HG03521 (cell line): ENCODE data around the gene UGT1A10.

Source experiments
- ATAC-seq: cut with Tn5 transposase; IDR thresholded peaks from one replicate; pipeline ENCODE4 v1.9.1; 2021; ENCODE audit warnings: mild to moderate bottlenecking, moderate library complexity; ENCODE audit not compliant: unreplicated experiment

The UGT1A10 gene

DNA sequence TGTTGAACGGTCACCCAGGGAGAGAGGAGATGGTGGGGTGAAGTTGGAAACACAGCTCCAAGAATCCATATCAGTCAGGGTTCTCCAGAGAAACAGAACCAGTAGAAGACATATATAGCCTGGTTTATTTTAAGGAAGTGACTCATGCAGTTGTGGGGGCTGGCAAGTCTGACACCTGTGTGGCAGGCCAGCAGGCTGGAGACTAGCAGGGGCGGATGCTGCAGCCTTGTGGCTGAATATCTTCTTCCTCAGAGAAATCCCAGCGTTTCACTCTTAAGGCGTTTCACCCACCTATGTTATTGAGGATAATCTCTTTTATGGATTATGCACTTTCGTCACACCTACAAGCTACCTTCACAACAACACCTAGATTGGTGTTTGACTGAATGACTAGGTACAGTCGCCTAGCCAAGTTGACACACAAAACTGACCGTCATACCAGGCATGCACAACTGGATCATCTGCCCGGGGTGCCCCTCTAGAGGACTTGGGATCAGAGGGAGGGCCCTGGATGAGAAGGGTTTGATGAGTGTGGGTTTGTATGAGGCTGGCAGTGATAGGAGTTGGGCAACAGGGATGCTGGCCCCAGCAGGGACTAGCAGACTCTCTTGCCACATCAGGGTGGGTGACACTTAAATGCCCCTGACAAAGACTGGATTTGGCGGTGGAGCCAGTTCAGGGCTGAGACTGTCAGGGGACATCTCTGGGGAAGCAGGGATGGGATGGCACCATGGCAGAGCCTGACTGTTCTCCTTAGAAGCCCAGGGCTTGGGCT is 165.3 kb downstream of the UGT1A10 start:
- no peak for ATAC-seq

GRCh38 chr2:233802132-233802815 is 166.0 kb downstream of the UGT1A10 start:
- ATAC-seq = no peak

- no peak for ATAC-seq
Measured at GRCh38 chr2:233803292-233803911, 167.2 kb downstream of the UGT1A10 start.

DNA sequence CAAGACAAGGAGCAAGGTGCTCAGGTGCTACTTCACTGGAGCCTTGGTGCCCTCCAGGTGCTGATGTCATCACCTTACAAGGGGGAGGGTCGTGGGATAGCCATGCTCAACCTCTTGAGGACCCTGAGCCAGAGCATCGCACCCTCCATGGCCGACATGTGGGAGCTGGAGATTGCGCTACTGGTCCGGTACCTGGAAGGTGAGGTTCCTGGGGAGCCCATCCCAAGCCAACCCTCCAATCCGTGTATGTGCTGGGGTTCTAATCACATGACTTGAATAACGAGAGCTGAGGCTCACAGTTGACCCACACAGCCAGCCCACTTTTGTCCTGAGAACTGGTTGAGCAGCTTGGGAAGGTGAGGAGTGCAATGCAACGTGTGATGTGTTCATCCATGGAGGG is 167.7 kb downstream of the UGT1A10 start:
- ATAC-seq = no peak

GRCh38 chr2:233807215-233807865 is 171.1 kb downstream of the UGT1A10 start:
- no peak for ATAC-seq

DNA sequence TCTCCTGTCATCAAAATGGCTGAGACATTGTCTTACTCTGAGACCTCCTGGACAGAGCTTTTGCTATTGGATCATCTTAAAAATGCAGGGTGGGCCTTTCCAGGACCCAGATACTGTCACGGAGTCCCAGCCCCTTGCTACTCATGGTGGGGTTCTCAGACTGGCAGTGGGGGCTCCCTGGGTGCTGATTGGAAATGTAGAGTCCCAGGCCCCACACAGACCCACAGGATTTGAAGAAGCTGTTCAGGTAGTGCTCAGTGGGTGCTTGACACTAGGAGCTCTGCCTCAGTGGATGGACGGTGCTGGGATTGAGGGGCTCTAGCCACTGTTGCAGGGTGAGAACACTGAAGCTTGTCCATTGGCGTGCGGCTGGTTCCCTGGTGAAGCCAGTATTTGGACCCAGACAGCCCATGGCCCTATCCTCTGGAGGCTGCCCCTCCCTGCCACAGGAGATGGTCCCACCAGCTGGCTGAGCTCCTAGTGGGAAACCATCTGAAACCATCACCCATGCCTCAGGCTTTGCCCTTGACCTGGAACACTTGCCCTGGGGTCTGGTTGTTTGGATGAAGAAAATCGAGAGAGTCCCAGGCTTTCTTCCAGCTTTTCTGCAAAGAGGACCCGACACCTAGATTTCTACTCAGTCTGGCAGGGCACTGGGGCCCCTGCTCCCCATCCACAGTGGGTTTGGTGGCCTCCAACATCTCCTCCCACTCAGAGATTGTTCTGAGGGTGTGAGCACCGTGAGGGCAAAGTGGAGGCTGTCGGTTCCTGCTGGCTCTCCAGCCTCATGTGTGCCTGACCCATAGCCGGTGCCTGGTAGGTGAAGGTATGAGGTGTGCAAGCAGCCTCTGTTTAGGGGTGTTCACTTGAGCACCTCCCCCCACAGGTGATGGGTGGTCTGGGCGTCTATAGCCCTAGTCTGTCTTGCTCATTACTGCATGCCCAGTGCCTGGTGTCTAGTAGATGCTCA is 172.0 kb downstream of the UGT1A10 start:
- no peak for ATAC-seq

- ATAC-seq = no peak
Measured at GRCh38 chr2:233810385-233810784, 174.1 kb downstream of the UGT1A10 start.

DNA sequence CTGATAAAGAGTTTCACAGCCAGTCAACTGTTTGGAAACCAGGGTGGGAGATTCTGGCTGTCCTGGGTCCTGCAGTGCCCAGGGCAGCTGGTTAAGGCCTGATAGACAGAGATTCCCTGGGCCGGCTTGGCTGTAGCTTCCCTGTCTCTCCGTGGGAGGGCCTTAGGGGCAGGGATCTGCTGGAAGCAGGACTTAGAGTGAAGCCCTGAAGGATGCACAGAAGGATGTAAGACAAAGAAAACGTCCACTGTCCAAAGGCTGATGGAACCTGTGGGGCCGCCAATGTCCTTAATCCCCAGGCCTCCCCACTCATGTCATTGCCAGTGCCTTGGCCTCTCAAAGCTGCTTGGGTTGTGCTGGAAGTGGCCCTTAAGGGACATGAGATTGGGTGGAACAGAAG is 174.8 kb downstream of the UGT1A10 start:
- ATAC-seq = no peak

DNA sequence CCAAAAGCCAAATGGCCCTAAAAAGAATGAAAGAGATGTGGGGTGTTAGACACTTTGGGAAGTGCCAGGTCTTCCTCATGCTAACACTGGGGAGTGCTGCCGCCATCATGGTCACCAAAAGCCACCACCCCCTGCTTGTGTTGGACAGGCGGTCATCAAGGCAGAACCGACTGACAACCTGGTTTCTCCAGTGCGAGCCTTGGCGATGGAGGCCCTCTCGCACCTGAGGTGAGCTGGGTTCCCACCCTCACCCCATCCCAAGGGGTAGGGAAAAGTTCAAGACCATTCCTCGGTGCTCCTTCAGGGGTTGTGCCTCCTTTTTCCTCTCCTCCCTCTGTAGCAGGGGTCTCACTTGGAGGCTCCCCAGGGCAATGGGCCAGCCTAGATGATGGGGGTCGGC is 175.5 kb downstream of the UGT1A10 start:
- ATAC-seq = no peak

DNA sequence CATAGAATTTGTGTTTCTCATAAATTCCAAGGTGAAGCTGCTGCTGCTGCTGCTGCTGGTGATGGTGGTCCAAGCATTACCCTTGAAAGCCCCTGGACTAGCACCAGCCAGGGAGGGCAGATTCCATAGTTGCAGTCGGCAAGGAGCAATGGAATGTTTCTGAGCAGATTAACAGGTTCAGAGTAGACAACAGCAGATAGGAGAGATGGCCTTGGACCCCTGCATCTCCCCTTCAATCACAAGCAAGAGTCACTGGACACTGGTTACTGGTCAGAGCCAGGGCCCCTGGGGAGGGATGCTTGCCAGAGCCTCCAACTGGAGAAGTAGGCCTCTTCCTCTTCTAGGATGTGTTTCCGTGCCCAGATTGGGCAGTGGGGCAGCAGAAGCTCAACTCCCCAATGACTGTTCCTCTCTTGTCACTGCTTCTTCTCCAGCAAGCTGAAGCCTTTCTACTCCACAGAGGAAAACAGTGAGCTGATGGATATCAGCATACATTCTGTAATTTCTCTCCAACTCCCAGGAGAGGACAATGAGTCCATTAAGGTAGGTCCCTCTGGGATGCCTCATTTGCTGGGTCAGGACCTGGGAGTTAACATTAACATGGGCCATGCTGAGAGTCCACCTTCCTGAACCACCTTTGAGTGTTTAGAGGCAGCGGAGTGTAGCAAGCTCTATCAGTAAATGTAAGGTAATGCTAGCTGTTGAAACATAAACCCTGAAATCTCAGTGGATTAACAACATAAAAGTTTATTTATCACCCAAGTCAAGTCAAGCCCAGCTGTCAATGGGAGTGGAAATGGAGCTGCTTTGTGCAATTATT is 177.2 kb downstream of the UGT1A10 start:
- no peak for ATAC-seq

DNA sequence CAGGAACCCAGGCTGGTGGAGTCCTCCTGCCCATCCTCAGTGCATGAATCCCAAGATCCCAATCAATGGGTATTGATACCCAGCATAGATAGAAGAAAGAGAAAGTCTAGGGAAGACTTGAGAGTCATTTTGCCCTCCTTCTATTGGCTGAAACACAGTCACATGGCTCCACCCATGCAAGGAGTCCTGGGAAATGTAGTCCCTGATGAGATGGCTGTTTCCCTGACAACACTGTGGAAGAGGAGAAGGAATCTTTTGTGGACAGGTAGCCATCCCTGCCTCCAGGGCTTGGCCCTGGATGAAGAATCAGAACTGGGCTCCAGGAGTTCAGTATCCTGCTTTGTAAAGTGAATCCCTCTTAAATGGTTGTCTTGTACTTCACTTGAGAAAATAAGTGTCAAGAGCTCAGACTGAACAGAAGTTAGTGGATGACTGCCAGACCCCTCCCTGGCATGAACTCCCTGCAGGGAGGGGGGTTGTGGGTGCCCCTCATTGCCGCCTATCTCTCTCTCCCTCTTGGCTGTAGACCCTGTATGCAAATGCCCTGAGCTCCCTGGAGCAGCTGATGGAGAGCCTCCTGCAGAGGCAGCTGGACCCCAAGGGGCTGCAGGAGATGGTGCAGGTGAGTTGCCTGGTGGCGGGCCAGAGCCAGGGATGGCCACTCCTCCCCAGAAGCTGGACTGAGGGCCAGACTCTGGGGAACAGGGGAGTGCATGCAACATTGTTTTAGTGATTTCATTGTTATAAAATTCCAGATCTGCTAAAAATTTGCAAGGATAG is 178.0 kb downstream of the UGT1A10 start:
- no peak for ATAC-seq

- ATAC-seq = no peak
Measured at GRCh38 chr2:233815861-233816260, 179.6 kb downstream of the UGT1A10 start.

DNA sequence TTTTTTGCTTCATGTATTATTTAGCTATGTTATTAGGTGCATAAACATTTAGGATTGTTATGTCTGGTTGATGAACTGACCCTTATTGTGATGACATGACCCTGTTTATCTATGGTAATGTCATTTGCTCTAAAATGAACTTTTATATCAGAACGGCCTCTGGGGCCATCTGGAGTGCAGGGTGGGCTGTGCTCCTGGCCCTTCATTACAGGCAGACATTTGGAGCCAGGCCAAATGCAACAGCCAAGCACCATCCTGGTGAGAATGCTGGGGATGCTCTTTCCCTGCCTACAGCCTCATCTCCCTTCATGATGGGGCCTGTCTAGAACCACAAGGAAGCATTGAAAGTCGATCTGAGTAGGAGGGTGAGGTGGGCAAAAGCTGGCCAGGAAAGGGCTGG is 180.1 kb downstream of the UGT1A10 start:
- no peak for ATAC-seq

- no peak for ATAC-seq
Measured at GRCh38 chr2:233816771-233817170, 180.5 kb downstream of the UGT1A10 start.

DNA sequence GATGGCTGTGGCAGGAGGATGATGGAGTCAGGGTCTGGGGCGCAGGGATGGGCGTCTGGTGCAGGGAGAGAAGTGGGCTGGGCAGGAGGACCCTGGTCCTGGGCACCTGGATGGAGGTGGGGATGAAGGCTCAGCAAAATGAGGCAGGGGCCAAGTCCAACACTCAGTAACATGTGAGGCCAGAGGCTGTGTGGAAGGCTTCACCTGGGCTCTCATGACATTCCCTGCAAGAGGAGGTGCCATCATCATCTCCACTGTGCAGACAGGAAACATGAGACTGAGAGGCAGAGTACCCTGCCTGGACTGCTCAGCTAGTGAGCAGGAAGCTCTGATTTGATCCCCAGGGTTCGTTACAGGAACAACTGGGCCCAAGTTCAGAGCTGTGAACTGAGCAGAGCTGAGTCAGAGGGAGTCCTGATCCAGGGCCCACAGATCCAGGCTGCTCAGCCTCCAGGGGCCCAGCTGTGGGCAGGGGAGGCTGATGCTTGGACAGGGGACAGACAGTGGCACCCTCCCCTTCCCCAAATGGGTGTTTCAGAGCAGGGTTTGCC is 181.2 kb downstream of the UGT1A10 start:
- no peak for ATAC-seq

DNA sequence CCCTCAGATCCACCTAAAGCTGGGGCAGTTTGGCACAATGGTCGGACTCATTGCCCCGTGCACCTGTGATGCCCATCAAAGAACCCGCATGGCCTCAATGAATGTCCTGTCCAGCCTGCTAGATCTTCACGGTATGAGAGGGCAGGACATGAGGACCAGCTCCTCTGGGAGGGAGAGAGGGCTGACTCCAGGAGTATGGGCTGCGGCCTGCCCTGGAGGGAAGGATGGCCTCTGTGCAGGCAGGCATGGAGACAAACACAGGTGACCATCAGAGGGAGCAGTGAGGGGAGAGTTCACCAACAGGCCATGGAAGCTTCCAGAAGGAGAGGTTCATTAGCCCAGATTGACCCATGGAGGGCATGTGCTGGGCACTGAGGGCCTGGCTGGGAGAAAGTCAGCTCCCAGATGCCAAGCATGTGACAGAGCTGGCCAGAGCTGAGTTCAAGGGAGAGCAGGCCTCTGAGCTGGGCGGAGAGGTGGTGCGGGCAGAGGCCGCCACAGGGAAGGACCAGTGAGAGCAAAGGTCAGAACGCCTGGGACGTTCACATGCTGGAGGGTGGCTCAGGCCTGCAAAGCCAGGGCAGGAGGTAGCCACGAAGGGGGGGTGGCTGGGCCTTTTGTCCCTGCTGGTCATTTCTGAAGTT is 181.9 kb downstream of the UGT1A10 start:
- no peak for ATAC-seq

DNA sequence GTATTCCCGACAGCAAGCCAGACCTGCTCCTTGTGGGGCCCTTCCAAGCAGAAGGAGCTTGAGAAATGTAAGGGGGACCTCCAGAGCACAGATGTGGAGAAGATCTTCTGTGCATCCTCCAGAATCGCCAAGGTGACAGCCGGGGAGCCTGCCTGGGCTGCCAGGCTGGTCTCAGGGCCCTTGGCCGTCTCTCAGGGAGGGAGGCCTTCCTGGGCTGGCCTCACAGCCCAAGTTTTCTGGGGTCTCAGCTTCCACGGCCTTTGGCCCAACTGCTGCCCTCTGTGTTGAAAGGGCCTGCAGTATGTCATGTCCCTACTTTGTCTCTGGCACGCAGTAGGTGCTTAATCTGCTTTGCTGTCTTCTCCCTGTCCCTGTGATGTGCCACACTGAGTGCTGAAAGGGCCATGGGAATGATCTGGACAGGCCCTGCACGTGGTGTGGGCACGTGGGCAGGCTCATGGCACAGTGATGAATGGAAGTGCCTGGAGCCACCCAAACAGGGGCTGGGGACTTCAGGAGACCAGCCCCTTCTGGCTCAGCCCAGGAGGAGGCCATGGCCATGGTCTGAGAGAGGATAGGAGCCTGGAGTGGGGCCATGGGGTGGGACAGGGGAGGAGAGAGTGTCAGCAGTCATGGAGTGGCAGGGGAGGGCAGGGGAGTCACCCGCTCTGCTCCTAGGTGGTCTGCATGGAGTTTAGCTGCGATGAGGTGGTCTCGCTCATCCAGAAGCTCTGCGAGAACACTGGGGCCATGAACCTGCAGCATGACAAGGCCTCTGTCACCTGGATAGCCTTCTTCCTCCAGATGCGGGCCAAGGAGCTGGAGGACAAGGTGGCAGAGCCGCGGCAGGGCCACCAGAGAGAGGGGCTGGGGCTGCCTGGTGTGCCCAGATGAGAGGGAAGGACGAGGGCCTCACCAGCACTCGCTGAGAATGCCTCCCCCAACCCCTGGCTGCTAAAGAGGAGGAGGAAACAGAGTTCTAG is 182.7 kb downstream of the UGT1A10 start:
- ATAC-seq = no peak
